Measurements from ENCODE around the gene VGF. TPM values are rescaled to one million over a fixed set of nuclear protein-coding genes. Genes with fewer than 3 reads are reported as not detected.

Gene VGF
- total RNA-seq, 2 experiments from 2014 or later = 0.29 to 0.53 TPM

GRCh38 chr7:101129603-101130117 lies 35.7 kb downstream of the VGF start:
- H3K4me3 Mint-ChIP-seq = no peak overlapping the region
- H3K27me3 Mint-ChIP-seq (ENCODE audit: low read depth) = peaks cover 30% of the 10 kb centered on the region
- peaks cover 39% of the 10 kb centered on the region for H3K4me1 Mint-ChIP-seq (ENCODE audit: low read depth)
- ChIA-PET CTCF (interaction anchor here (0.7 to 3.4 kb wide), 4 partner anchors 9 to 63 kb away, joined by 3 to 12 read pairs (median 4); no protein-coding TSS in a partner anchor), POLR2A (no interaction called here)
- ATAC-seq = no peak
- H3K36me3 Mint-ChIP-seq (ENCODE audit: low read depth) = peaks cover 6% of the 10 kb centered on the region
- no peak for DNase-seq
- H3K27ac Mint-ChIP-seq = no peak overlapping the region
- H3K9me3 Mint-ChIP-seq (ENCODE audit: insufficient read depth) = no peaks in the 10 kb centered on the region

GRCh38 chr7:101128040-101128834 lies 37.1 kb downstream of the VGF start:
- peaks cover 23% of the 10 kb centered on the region for H3K27me3 Mint-ChIP-seq (ENCODE audit: low read depth)
- no peak overlapping the region for H3K27ac Mint-ChIP-seq
- peaks cover 47% of the 10 kb centered on the region for H3K4me1 Mint-ChIP-seq (ENCODE audit: low read depth)
- CTCF ChIA-PET = interaction anchor here (1.0 to 7.2 kb wide), 5 partner anchors 9 to 44 kb away, joined by 4 to 51 read pairs (median 12); no protein-coding TSS in a partner anchor
- DNase-seq (no peak), ATAC-seq (no peak)
- peaks cover 6% of the 10 kb centered on the region for H3K36me3 Mint-ChIP-seq (ENCODE audit: low read depth)
- POLR2A ChIA-PET = interaction anchor here (2.0 kb wide), 1 partner anchor 43 kb away, joined by 9 read pairs; the partner anchor contains the start of gene TRIM56
- H3K9me3 Mint-ChIP-seq (ENCODE audit: insufficient read depth) = no peaks in the 10 kb centered on the region
- no peak overlapping the region for H3K4me3 Mint-ChIP-seq

GRCh38 chr7:101127460-101128039 lies 37.8 kb downstream of the VGF start:
- DNase-seq = no peak
- peak overlapping the region; percentile 56 for H3K4me3 Mint-ChIP-seq
- H3K36me3 Mint-ChIP-seq (ENCODE audit: low read depth) = peaks cover 6% of the 10 kb centered on the region
- H3K27me3 Mint-ChIP-seq (ENCODE audit: low read depth) = peaks cover 23% of the 10 kb centered on the region
- H3K9me3 Mint-ChIP-seq (ENCODE audit: insufficient read depth) = no peaks in the 10 kb centered on the region
- ATAC-seq = no peak
- peaks cover 52% of the 10 kb centered on the region for H3K4me1 Mint-ChIP-seq (ENCODE audit: low read depth)
- CTCF ChIA-PET = interaction anchor here (1.0 to 7.2 kb wide), 5 partner anchors 10 to 46 kb away, joined by 3 to 51 read pairs (median 4); no protein-coding TSS in a partner anchor
- peak overlapping the region; percentile 67 for H3K27ac Mint-ChIP-seq
- POLR2A ChIA-PET = interaction anchor here (2.0 kb wide), 1 partner anchor 42 kb away, joined by 9 read pairs; the partner anchor contains the start of gene TRIM56

GRCh38 chr7:101126651-101127459 lies 38.5 kb downstream of the VGF start, which contains the start of gene SERPINE1:
TSS of gene SERPINE1 (plus strand) at chr7:101127104. CDS start at chr7:101128394, 1,290 bp downstream.
- DNase-seq (peak; percentile 88), ATAC-seq (peak; percentile 81)
- ChIA-PET CTCF (interaction anchor here (0.7 to 7.2 kb wide), 11 partner anchors 8 to 325 kb away, joined by 3 to 51 read pairs (median 4); no protein-coding TSS in a partner anchor), POLR2A (interaction anchor here (0.6 to 2.0 kb wide), 3 partner anchors 11 to 42 kb away, joined by 3 to 9 read pairs (median 3); partner anchors contain the start of gene TRIM56)
- Mint-ChIP-seq H3K4me1 (ENCODE audit: low read depth) (peaks cover 59% of the 10 kb centered on the region), H3K27me3 (ENCODE audit: low read depth) (peaks cover 23% of the 10 kb centered on the region), H3K4me3 (peak within 1 kb of the TSS; percentile 56), H3K36me3 (ENCODE audit: low read depth) (peaks cover 6% of the 10 kb centered on the region), H3K27ac (peak within 1 kb of the TSS; percentile 79), H3K9me3 (ENCODE audit: insufficient read depth) (no peaks in the 10 kb centered on the region)

- Mint-ChIP-seq H3K4me1 (ENCODE audit: low read depth) (peaks cover 60% of the 10 kb centered on the region), H3K9me3 (ENCODE audit: insufficient read depth) (no peaks in the 10 kb centered on the region), H3K4me3 (peak overlapping the region; percentile 56), H3K27ac (peak overlapping the region; percentile 79), H3K36me3 (ENCODE audit: low read depth) (peaks cover 4% of the 10 kb centered on the region), H3K27me3 (ENCODE audit: low read depth) (peaks cover 19% of the 10 kb centered on the region)
- DNase-seq = peak; percentile 46
- ATAC-seq = peak; percentile 29
- ChIA-PET POLR2A (interaction anchor here (0.6 to 2.0 kb wide), 3 partner anchors 12 to 41 kb away, joined by 3 to 9 read pairs (median 3); partner anchors contain the start of gene TRIM56), CTCF (interaction anchor here (0.6 to 7.2 kb wide), 10 partner anchors 8 to 325 kb away, joined by 3 to 51 read pairs (median 4); no protein-coding TSS in a partner anchor)
Observed at GRCh38 chr7:101125989-101126650, 39.2 kb downstream of the VGF start.

- peak; percentile 39 for DNase-seq
- ATAC-seq = peak; percentile 27
- peak overlapping the region; percentile 46 for H3K4me3 Mint-ChIP-seq
- ChIA-PET CTCF (interaction anchor here (3.3 to 7.2 kb wide), 2 partner anchors 13 to 18 kb away, joined by 29 to 51 read pairs; no protein-coding TSS in a partner anchor), POLR2A (no interaction called here)
- peaks cover 4% of the 10 kb centered on the region for H3K36me3 Mint-ChIP-seq (ENCODE audit: low read depth)
- H3K9me3 Mint-ChIP-seq (ENCODE audit: insufficient read depth) = no peaks in the 10 kb centered on the region
- H3K27me3 Mint-ChIP-seq (ENCODE audit: low read depth) = peaks cover 26% of the 10 kb centered on the region
- H3K4me1 Mint-ChIP-seq (ENCODE audit: low read depth) = peaks cover 62% of the 10 kb centered on the region
- peak overlapping the region; percentile 47 for H3K27ac Mint-ChIP-seq
Observed at GRCh38 chr7:101124376-101125056, 40.9 kb downstream of the VGF start.

- Mint-ChIP-seq H3K27me3 (ENCODE audit: low read depth) (peaks cover 27% of the 10 kb centered on the region), H3K27ac (no peak overlapping the region), H3K9me3 (ENCODE audit: insufficient read depth) (no peaks in the 10 kb centered on the region), H3K4me1 (ENCODE audit: low read depth) (peaks cover 62% of the 10 kb centered on the region), H3K4me3 (no peak overlapping the region), H3K36me3 (ENCODE audit: low read depth) (peaks cover 4% of the 10 kb centered on the region)
- ChIA-PET CTCF (interaction anchor here (1.0 to 7.2 kb wide), 6 partner anchors 10 to 271 kb away, joined by 3 to 51 read pairs (median 8); partner anchors contain the start of gene SLC12A9), POLR2A (no interaction called here)
- DNase-seq (no peak), ATAC-seq (no peak)
Observed at GRCh38 chr7:101123703-101124068, 41.7 kb downstream of the VGF start.

GRCh38 chr7:101122933-101123702 lies 42.3 kb downstream of the VGF start:
- Mint-ChIP-seq H3K4me1 (ENCODE audit: low read depth) (peaks cover 58% of the 10 kb centered on the region), H3K9me3 (ENCODE audit: insufficient read depth) (no peaks in the 10 kb centered on the region), H3K36me3 (ENCODE audit: low read depth) (peaks cover 4% of the 10 kb centered on the region), H3K4me3 (peak overlapping the region; percentile 44), H3K27ac (no peak overlapping the region), H3K27me3 (ENCODE audit: low read depth) (peaks cover 23% of the 10 kb centered on the region)
- ChIA-PET POLR2A (no interaction called here), CTCF (interaction anchor here (1.0 to 7.2 kb wide), 7 partner anchors 11 to 271 kb away, joined by 3 to 51 read pairs (median 5); partner anchors contain the start of gene SLC12A9)
- ATAC-seq (no peak), DNase-seq (no peak)

GRCh38 chr7:101121991-101122932 lies 43.1 kb downstream of the VGF start:
- Mint-ChIP-seq H3K9me3 (ENCODE audit: insufficient read depth) (no peaks in the 10 kb centered on the region), H3K4me1 (ENCODE audit: low read depth) (peaks cover 49% of the 10 kb centered on the region), H3K4me3 (peak overlapping the region; percentile 44), H3K27ac (peak overlapping the region; percentile 72), H3K27me3 (ENCODE audit: low read depth) (peaks cover 21% of the 10 kb centered on the region), H3K36me3 (ENCODE audit: low read depth) (peaks cover 4% of the 10 kb centered on the region)
- DNase-seq (no peak), ATAC-seq (no peak)
- ChIA-PET POLR2A (no interaction called here), CTCF (interaction anchor here (1.0 to 7.2 kb wide), 7 partner anchors 12 to 270 kb away, joined by 3 to 51 read pairs (median 5); partner anchors contain the start of gene SLC12A9)

Measured in activated CD8-positive, alpha-beta T cell treated with anti-CD3 and anti-CD28 coated beads, Interleukin-2, amount 10 ng/mL, durations not matched to agents 7 days and 5 days (primary cell).